IPS-20b (cell line): ENCODE measurements around the gene SLC37A2.

ENCODE experiments used
- H3K27ac ChIP-seq: one replicate; pipeline ENCODE4 v1.5.1; 2013; ENCODE audit warnings: low read length
- H3K27me3 ChIP-seq: 2 replicates; pipeline ENCODE4 v1.6.1; 2013; ENCODE audit warnings: mild to moderate bottlenecking, low read length, inconsistent platforms; ENCODE audit not compliant: insufficient read depth
- H3K36me3 ChIP-seq: 2 replicates; pipeline ENCODE4 v1.6.1; 2013; ENCODE audit warnings: low read depth, mild to moderate bottlenecking, inconsistent platforms, low read length, moderate library complexity; ENCODE audit not compliant: insufficient read depth
- H3K4me1 ChIP-seq: 2 replicates; pipeline ENCODE4 v1.6.1; 2013; ENCODE audit warnings: mild to moderate bottlenecking, control low read depth, inconsistent platforms, low read length, moderate library complexity; ENCODE audit not compliant: insufficient read depth
- H3K4me3 ChIP-seq: 2 replicates; pipeline ENCODE4 v1.5.1; 2013; ENCODE audit warnings: mild to moderate bottlenecking, low read length, inconsistent platforms
- H3K9ac ChIP-seq: 2 replicates; pipeline ENCODE4 v1.6.1; 2013; ENCODE audit warnings: low read depth, mild to moderate bottlenecking, inconsistent platforms, low read length, moderate library complexity
- H3K9me3 ChIP-seq: 2 replicates; pipeline ENCODE4 v1.6.1; 2013; ENCODE audit warnings: mild to moderate bottlenecking, low read depth, low read length, inconsistent platforms; ENCODE audit not compliant: insufficient read depth

Gene SLC37A2

DNA sequence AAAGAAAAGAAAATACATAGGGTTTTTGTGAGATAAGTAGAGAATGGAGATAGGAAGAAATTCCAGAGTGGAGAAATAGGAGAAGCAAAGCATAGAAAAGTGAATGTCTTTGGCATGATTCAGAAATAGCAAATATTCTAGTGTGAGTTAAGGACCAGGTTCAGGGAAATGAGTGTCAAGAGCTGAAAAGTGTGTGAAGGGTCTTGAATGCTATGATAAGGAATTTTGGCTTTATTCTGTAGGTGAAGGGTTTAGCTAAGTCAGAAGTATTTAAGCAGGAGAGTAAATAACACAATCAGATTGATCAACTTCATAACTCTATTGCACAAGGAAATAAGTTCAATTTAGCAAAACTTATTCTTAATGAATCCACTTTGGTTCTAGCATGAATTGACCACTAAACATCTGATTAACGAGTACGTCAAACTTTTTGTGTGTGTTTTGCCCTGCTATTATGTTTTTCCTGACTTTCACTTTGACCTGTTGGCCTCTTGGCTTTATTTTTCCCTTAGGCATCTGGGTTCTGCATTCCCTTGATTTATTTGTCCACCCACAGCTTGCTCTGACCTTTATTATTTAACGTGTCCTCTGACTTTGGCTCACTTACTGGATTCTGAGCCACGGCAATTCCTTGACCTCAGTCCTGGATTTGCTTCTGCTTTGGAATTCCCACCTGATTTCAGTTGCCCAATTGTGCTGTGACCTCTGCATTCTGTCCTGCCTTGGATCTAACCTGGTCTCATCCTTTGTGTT lies 60.3 kb downstream of the SLC37A2 start:
- no peaks in the 10 kb centered on the region for H3K9me3 ChIP-seq
- peaks cover 51% of the 10 kb centered on the region for H3K27me3 ChIP-seq
- H3K4me3 ChIP-seq, result no peak overlapping the region
- no peak overlapping the region for H3K27ac ChIP-seq
- no peak overlapping the region for H3K9ac ChIP-seq
- H3K36me3 ChIP-seq, result no peaks in the 10 kb centered on the region
- no peaks in the 10 kb centered on the region for H3K4me1 ChIP-seq

GRCh38 chr11:125123947-125124617 lies 61.0 kb downstream of the SLC37A2 start:
- Histone ChIP-seq H3K36me3 (no peaks in the 10 kb centered on the region), H3K4me3 (no peak overlapping the region), H3K27me3 (peaks cover 53% of the 10 kb centered on the region), H3K4me1 (no peaks in the 10 kb centered on the region), H3K9me3 (no peaks in the 10 kb centered on the region), H3K9ac (no peak overlapping the region), H3K27ac (no peak overlapping the region)

GRCh38 chr11:125124618-125124992 lies 61.5 kb downstream of the SLC37A2 start:
- H3K4me3 ChIP-seq, result no peak overlapping the region
- no peaks in the 10 kb centered on the region for H3K4me1 ChIP-seq
- peaks cover 52% of the 10 kb centered on the region for H3K27me3 ChIP-seq
- H3K9ac ChIP-seq, result no peak overlapping the region
- no peak overlapping the region for H3K27ac ChIP-seq
- no peaks in the 10 kb centered on the region for H3K9me3 ChIP-seq
- H3K36me3 ChIP-seq, result no peaks in the 10 kb centered on the region

GRCh38 chr11:125128450-125128849 lies 65.3 kb downstream of the SLC37A2 start:
- no peaks in the 10 kb centered on the region for H3K4me1 ChIP-seq
- peaks cover 30% of the 10 kb centered on the region for H3K27me3 ChIP-seq
- H3K9me3 ChIP-seq, result no peaks in the 10 kb centered on the region
- no peak overlapping the region for H3K9ac ChIP-seq
- H3K36me3 ChIP-seq, result no peaks in the 10 kb centered on the region
- no peak overlapping the region for H3K4me3 ChIP-seq
- no peak overlapping the region for H3K27ac ChIP-seq

DNA sequence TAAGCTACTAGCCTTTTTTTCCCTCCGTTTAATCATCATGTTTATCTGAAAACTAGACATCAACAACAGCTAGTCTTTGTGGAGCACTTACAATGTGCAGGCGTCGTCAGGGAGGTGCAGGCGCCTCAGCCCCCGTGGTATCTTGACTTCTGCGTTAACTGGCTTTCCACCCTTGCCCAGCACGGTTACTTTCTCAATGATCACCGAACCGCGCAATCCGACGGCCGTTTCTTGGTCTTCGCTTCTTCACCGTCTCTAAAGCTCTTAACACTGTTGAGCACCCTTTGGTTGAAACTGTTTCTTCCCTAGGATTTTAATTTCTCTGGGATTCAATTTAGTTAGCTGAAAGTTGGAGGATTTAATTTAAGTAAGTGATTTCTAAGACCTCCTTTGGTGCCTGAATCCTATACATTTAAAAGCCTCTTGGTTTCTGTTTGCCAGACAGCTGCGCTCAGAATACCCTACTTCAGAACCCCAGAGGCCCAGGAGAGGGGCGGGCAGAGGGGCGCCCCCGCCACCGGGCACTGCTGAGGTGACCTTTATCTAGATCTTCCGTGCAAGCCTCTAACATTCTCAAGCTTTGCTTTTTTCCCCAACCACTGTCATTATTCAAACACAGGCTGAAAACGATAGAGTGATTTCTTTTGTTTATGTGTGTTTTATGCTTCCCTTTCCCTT lies 66.3 kb downstream of the SLC37A2 start:
- Histone ChIP-seq H3K4me1 (no peaks in the 10 kb centered on the region), H3K4me3 (no peak overlapping the region), H3K9ac (no peak overlapping the region), H3K9me3 (no peaks in the 10 kb centered on the region), H3K27ac (no peak overlapping the region), H3K36me3 (no peaks in the 10 kb centered on the region), H3K27me3 (peaks cover 36% of the 10 kb centered on the region)

- Histone ChIP-seq H3K27me3 (peaks cover 21% of the 10 kb centered on the region), H3K36me3 (no peaks in the 10 kb centered on the region), H3K4me3 (no peak overlapping the region), H3K4me1 (no peaks in the 10 kb centered on the region), H3K27ac (no peak overlapping the region), H3K9ac (no peak overlapping the region), H3K9me3 (no peaks in the 10 kb centered on the region)
Observed at GRCh38 chr11:125132071-125132470, 69.0 kb downstream of the SLC37A2 start.

- H3K27ac ChIP-seq, result no peak overlapping the region
- H3K9ac ChIP-seq, result no peak overlapping the region
- no peak overlapping the region for H3K4me3 ChIP-seq
- H3K4me1 ChIP-seq, result peaks cover 4% of the 10 kb centered on the region; the same call in 1 of the 2 replicates
- H3K36me3 ChIP-seq, result no peaks in the 10 kb centered on the region
- no peaks in the 10 kb centered on the region for H3K9me3 ChIP-seq
- H3K27me3 ChIP-seq, result peaks cover 16% of the 10 kb centered on the region
Observed at GRCh38 chr11:125132596-125132995, 69.5 kb downstream of the SLC37A2 start.

DNA sequence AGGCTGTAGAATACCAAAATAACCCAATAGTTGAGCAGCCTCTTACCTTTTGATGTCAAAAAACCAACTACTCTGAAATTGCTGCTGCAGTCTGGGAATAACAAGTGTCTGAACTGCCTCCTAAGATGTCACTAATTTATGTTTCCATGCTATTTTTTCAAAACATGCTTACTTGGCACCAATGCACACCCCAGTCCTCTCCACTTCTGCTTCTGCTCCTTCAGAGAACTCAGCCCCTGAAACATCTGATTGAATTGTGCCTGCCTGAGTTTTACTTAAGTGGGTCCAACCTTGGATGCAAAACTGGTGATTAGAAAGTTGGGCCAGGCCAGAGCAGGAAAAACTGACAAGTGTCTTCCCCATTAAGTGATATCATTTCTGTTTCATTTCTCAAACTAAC lies 72.9 kb downstream of the SLC37A2 start:
- Histone ChIP-seq H3K9me3 (no peaks in the 10 kb centered on the region), H3K4me1 (peaks cover 23% of the 10 kb centered on the region), H3K4me3 (no peak overlapping the region), H3K9ac (no peak overlapping the region), H3K36me3 (no peaks in the 10 kb centered on the region), H3K27ac (no peak overlapping the region), H3K27me3 (peaks cover 35% of the 10 kb centered on the region)

- H3K9ac ChIP-seq, result no peak overlapping the region
- no peak overlapping the region for H3K4me3 ChIP-seq
- H3K36me3 ChIP-seq, result no peaks in the 10 kb centered on the region
- peak overlapping the region; percentile 3 for H3K27ac ChIP-seq
- no peaks in the 10 kb centered on the region for H3K9me3 ChIP-seq
- peaks cover 31% of the 10 kb centered on the region for H3K4me1 ChIP-seq
- peaks cover 59% of the 10 kb centered on the region for H3K27me3 ChIP-seq
Observed at GRCh38 chr11:125138966-125139365, 75.9 kb downstream of the SLC37A2 start.

- Histone ChIP-seq H3K27me3 (peaks cover 62% of the 10 kb centered on the region), H3K4me3 (no peak overlapping the region), H3K9me3 (no peaks in the 10 kb centered on the region), H3K27ac (no peak overlapping the region), H3K36me3 (no peaks in the 10 kb centered on the region), H3K9ac (no peak overlapping the region), H3K4me1 (peaks cover 31% of the 10 kb centered on the region)
Observed at GRCh38 chr11:125139778-125140177, 76.7 kb downstream of the SLC37A2 start.
